CD4-positive, CD25-positive, alpha-beta regulatory T cell (primary cell): ENCODE results near the gene GPATCH1. TPM values are rescaled to one million over a fixed set of nuclear protein-coding genes. Genes with fewer than 3 reads are reported as not detected.
"Not testable (repeated sequence)": the region's sequence is repeated elsewhere in the genome, so short reads cannot be mapped to it uniquely, and the experiment has no call there.

Experiments
- ATAC-seq, 2 donors: fragments of 150-1000 bp; cut with Tn5 transposase; one replicate each; pipeline ENCODE4 v1.10.0; 2021; ENCODE audit warnings: low read depth in 2 of 2, moderate number of reproducible peaks in 2 of 2, moderate library complexity in 1 of 2
- DNase-seq, 3 donors: peaks; one replicate each; pipeline versions ENCODE4 v3.0.0 to v3.0.0-alpha.2; 2012 to 2022; ENCODE audit warnings: mixed read lengths in 1 of 3
- H3K27ac ChIP-seq: one replicate; pipeline ENCODE4 v1.7.0; 2013; ENCODE audit warnings: mild to moderate bottlenecking, low read length; ENCODE audit not compliant: insufficient read depth, poor library complexity, severe bottlenecking
- H3K27me3 ChIP-seq: one replicate; pipeline ENCODE4 v1.7.0; 2013; ENCODE audit warnings: low read length; ENCODE audit not compliant: control insufficient read depth, insufficient read depth
- H3K36me3 ChIP-seq: one replicate; pipeline ENCODE4 v1.7.0; 2013; ENCODE audit warnings: mild to moderate bottlenecking, low read length, moderate library complexity; ENCODE audit not compliant: control insufficient read depth, insufficient read depth
- H3K4me1 ChIP-seq: 2 replicates; pipeline ENCODE4 v1.7.0; 2013; ENCODE audit warnings: mild to moderate bottlenecking, low read length; ENCODE audit not compliant: insufficient read depth, control insufficient read depth, poor library complexity, severe bottlenecking
- H3K4me3 ChIP-seq: one replicate; pipeline ENCODE4 v1.7.0; 2013; ENCODE audit warnings: low read depth, mild to moderate bottlenecking, low read length, moderate library complexity
- H3K9me3 ChIP-seq, 2 experiments: 1 replicate in 1 of 2; 2 replicates in 1 of 2; pipeline ENCODE4 v1.7.0; 2013; ENCODE audit warnings: low read length in 2 of 2, mild to moderate bottlenecking in 1 of 2, moderate library complexity in 1 of 2; ENCODE audit not compliant: control insufficient read depth in 2 of 2
- H3K27ac Mint-ChIP-seq, 3 donors: one replicate each; pipeline ENCODE4 v1.8.0; 2020 to 2022; ENCODE audit warnings: mild to moderate bottlenecking in 3 of 3, mixed read lengths in 3 of 3, moderate library complexity in 2 of 3
- H3K27me3 Mint-ChIP-seq: one replicate; pipeline ENCODE4 v1.8.0; 2022; ENCODE audit warnings: mild to moderate bottlenecking, mixed read lengths
- H3K36me3 Mint-ChIP-seq: one replicate; pipeline ENCODE4 v1.8.0; 2020; ENCODE audit warnings: mixed read lengths
- H3K4me1 Mint-ChIP-seq, 4 donors: one replicate each; pipeline ENCODE4 v1.8.0; 2020 to 2022; ENCODE audit warnings: mixed read lengths in 4 of 4, mild to moderate bottlenecking in 1 of 4
- H3K4me3 Mint-ChIP-seq, 4 donors: one replicate each; pipeline ENCODE4 v1.8.0; 2020 to 2022; ENCODE audit warnings: mild to moderate bottlenecking in 4 of 4, mixed read lengths in 4 of 4, moderate library complexity in 3 of 4
- H3K9me3 Mint-ChIP-seq, 7 donors: one replicate each; pipeline ENCODE4 v1.8.0; 2020 to 2022; ENCODE audit warnings: mixed read lengths in 7 of 7, mild to moderate bottlenecking in 3 of 7, moderate library complexity in 2 of 7
- polyA plus RNA-seq, 4 donors: library from polyadenylated mRNA; unstranded; fragments of 300-500 nt; fragmentation: Illumina TruSeq; gene quantifications; one replicate each; pipeline ENCODE4 v1.2.3, GENCODE V29; 2021
- total RNA-seq: library from RNA; stranded (reverse); gene quantifications from one replicate; pipeline ENCODE4 v1.2.3, GENCODE V29; 2022

Gene GPATCH1
- total and polyA plus RNA-seq, 5 donors from 2014 or later: 3.9 to 9.6 (median 5.0) TPM

DNA sequence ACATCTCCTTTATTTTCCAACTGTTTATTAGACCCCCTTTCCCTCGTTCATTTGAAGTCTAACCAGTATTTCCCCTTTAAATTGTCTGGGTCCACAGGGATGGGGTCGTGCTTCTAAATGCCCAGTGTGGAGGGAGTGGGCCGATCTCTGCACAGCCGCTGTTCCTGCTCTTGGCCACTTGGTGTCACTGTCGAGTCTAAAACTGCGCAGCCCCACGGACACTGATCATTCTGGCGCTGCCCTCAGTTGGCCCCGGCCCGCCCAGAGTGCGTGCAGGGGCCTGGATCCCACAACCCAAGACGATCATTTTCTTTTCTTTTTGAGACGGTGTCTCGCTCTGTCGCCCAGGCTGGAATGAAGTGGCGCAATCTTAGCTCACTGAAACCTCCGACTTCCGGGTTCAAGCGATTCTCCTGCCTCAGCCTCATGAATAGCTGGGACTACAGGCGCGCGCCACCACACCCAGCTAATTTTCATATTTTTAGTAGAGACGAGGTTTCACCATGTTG is 63.0 kb downstream of the GPATCH1 start:
- no peaks in the 10 kb centered on the region for H3K9me3 ChIP-seq
- H3K4me1 ChIP-seq: no peaks in the 10 kb centered on the region
- Mint-ChIP-seq H3K27ac (peak overlapping the region in 2 of 3 donors; percentile 5 to 72), H3K4me1 (peaks cover 0 to 11% (median 3%) of the 10 kb centered on the region in 4 donors), H3K9me3 (peaks cover 0 to 1% (median 0%) of the 10 kb centered on the region in 7 donors), H3K4me3 (peak overlapping the region in 2 of 4 donors; percentile 12 to 21), H3K36me3 (no peaks in the 10 kb centered on the region), H3K27me3 (peaks cover 15% of the 10 kb centered on the region)
- H3K27me3 ChIP-seq: no peaks in the 10 kb centered on the region
- no peaks in the 10 kb centered on the region for H3K36me3 ChIP-seq
- peak; percentile 87 to 89 for ATAC-seq
- H3K4me3 ChIP-seq: no peak overlapping the region
- DNase-seq: peak; percentile 41 to 62 (median 62)
- H3K27ac ChIP-seq: no peak overlapping the region

- Mint-ChIP-seq H3K4me3 (no peak overlapping the region), H3K27me3 (peaks cover 15% of the 10 kb centered on the region), H3K9me3 (no peaks in the 10 kb centered on the region), H3K36me3 (no peaks in the 10 kb centered on the region), H3K27ac (no peak overlapping the region), H3K4me1 (peaks cover 0 to 11% (median 3%) of the 10 kb centered on the region in 4 donors)
- ATAC-seq (no peak), DNase-seq (no peak)
- Histone ChIP-seq H3K4me3 (no peak overlapping the region), H3K27ac (no peak overlapping the region), H3K4me1 (no peaks in the 10 kb centered on the region), H3K27me3 (no peaks in the 10 kb centered on the region), H3K36me3 (no peaks in the 10 kb centered on the region), H3K9me3 (no peaks in the 10 kb centered on the region)
These were observed 65.2 kb downstream of the GPATCH1 start for GRCh38 chr19:33146209-33146608.

DNA sequence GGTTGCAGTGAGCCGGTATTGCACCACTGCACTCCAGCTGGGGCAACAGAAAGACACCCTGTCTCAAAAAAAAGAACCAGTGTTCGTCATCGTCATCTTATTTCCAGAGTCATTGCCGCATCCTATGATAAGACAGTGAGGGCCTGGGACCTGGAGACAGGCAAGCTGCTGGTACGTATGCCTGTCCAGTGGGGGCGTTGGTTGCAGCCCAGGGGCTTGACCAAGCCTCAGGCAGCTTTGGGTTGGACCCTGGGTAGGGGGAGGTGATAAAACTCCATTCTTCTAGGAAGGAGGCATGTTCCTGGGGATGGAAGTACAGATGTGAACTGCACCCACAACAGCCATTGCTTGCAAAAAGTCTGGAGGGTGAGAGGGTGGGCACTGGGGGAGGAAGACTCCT is 66.6 kb downstream of the GPATCH1 start:
- Histone ChIP-seq H3K27me3 (no peaks in the 10 kb centered on the region), H3K4me3 (no peak overlapping the region), H3K27ac (no peak overlapping the region), H3K36me3 (no peaks in the 10 kb centered on the region), H3K4me1 (no peaks in the 10 kb centered on the region), H3K9me3 (no peaks in the 10 kb centered on the region)
- H3K9me3 Mint-ChIP-seq: no peaks in the 10 kb centered on the region
- no peak overlapping the region for H3K4me3 Mint-ChIP-seq
- H3K27ac Mint-ChIP-seq: no peak overlapping the region
- peaks cover 0 to 11% (median 3%) of the 10 kb centered on the region in 4 donors for H3K4me1 Mint-ChIP-seq
- DNase-seq (no peak), ATAC-seq (no peak)
- H3K36me3 Mint-ChIP-seq: no peaks in the 10 kb centered on the region
- peaks cover 14% of the 10 kb centered on the region for H3K27me3 Mint-ChIP-seq

DNA sequence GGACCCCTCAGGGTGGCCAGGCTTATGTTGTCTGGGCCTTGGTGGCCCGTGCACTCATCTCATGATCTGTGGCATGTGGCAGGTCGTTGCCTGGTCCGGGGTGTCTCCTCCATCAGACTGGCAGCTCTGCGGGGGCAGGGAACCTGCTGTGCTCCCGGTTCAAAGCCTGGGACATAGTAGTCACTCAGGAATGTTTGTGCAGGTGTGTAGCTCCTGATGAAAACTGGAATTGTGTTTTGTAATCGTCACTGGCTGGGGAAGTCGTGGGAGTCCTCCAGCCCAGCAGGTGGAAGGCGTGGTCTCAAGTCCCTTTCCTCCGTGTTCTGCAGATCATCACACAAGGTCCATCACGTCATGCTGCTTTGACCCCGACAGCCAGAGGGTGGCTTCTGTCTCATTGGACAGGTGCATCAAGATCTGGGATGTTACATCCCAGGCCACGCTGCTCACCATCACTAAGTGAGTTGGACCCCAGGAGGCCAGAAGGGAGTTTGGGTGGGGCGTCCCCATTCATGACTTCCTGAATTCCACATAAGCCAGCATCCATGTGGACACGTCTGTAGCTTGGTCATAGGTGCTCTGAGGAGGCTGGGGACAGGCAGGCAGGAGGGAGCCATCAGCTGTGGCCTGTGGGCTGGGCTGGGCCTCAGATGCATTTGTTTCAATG is 70.0 kb downstream of the GPATCH1 start:
- Mint-ChIP-seq H3K4me1 (peaks cover 0 to 6% (median 0%) of the 10 kb centered on the region in 4 donors), H3K27ac (no peak overlapping the region), H3K27me3 (peaks cover 10% of the 10 kb centered on the region), H3K9me3 (no peaks in the 10 kb centered on the region), H3K36me3 (no peaks in the 10 kb centered on the region), H3K4me3 (no peak overlapping the region)
- no peak for DNase-seq
- no peak for ATAC-seq
- Histone ChIP-seq H3K9me3 (no peaks in the 10 kb centered on the region), H3K36me3 (no peaks in the 10 kb centered on the region), H3K4me1 (no peaks in the 10 kb centered on the region), H3K4me3 (no peak overlapping the region), H3K27ac (no peak overlapping the region), H3K27me3 (no peaks in the 10 kb centered on the region)

GRCh38 chr19:33152176-33152575 is 71.2 kb downstream of the GPATCH1 start:
- Histone ChIP-seq H3K27ac (no peak overlapping the region), H3K27me3 (no peaks in the 10 kb centered on the region), H3K36me3 (no peaks in the 10 kb centered on the region), H3K9me3 (no peaks in the 10 kb centered on the region), H3K4me3 (no peak overlapping the region), H3K4me1 (no peaks in the 10 kb centered on the region)
- Mint-ChIP-seq H3K9me3 (no peaks in the 10 kb centered on the region), H3K27ac (no peak overlapping the region), H3K4me1 (no peaks in the 10 kb centered on the region), H3K4me3 (no peak overlapping the region), H3K36me3 (no peaks in the 10 kb centered on the region), H3K27me3 (peaks cover 4% of the 10 kb centered on the region)
- ATAC-seq (no peak), DNase-seq (no peak)

DNA sequence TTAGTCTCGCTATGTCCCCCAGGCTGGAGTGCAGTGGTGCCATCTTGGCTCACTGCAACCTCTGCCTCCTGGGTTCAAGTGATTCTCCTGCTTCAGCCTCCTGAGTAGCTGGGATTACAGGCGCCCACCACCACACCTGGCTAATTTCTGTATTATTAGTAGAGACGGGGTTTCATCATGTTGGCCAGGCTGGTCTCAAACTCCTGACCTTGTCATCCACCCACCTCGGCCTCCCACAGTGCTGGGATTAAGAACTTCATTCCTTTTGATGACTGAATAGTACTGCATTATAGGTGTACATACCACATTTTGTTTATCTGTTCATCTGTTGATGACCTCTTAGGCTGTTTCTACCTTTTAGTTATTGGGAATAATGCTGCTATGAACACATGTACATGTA is 71.6 kb downstream of the GPATCH1 start:
- ATAC-seq, DNase-seq, H3K27ac Mint-ChIP-seq: not testable (repeated sequence)

DNA sequence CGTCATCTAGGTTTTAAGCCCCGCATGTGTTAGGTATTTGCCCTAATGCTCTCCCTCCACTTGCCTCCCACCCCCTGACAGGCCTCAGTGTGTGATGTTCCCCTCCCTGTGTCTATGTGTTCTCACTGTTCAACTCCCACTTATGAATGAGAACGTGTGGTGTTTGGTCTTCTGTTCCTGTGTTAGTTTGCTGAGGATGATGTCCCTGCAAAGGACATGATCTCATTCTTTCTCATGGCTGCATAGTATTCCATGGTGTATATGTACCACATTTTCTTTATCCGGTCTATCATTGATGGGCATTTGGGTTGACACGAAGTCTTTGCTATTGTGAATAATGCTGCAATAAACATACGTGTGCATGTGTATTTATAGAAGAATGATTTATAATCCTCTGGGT is 73.3 kb downstream of the GPATCH1 start:
- not testable (repeated sequence) for ATAC-seq, H3K27ac ChIP-seq, H3K4me1 ChIP-seq, H3K27me3 ChIP-seq, H3K36me3 Mint-ChIP-seq, DNase-seq, H3K4me1 Mint-ChIP-seq, H3K9me3 ChIP-seq, H3K36me3 ChIP-seq, H3K27me3 Mint-ChIP-seq, H3K9me3 Mint-ChIP-seq, H3K4me3 ChIP-seq, H3K27ac Mint-ChIP-seq
- H3K4me3 Mint-ChIP-seq: peak overlapping the region in 1 of 4 donors; percentile 7

More for the DNA sequence above, 71.6 kb downstream of the GPATCH1 start:
- not testable (repeated sequence) for H3K4me3 Mint-ChIP-seq, H3K36me3 Mint-ChIP-seq, H3K9me3 Mint-ChIP-seq, H3K9me3 ChIP-seq, H3K4me3 ChIP-seq, H3K27ac ChIP-seq, H3K4me1 Mint-ChIP-seq, H3K27me3 ChIP-seq, H3K27me3 Mint-ChIP-seq, H3K36me3 ChIP-seq, H3K4me1 ChIP-seq

DNA sequence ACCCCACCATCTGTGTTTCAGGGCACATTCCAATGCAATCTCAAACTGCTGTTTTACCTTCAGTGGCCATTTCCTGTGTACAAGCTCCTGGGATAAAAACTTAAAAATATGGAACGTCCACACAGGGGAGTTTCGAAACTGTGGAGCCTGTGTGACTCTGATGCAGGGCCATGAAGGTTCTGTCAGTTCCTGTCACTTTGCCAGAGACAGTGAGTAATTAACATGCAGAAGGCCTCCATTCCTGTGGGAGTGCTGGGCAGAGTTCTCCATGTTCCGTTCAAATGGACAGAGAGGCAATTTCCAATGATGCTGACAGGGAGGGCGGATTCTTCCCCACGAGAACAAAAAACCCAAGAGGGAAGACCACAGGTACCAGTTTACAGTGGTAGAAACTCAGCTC is 75.4 kb downstream of the GPATCH1 start:
- no peak overlapping the region for H3K4me3 ChIP-seq
- Mint-ChIP-seq H3K9me3 (no peaks in the 10 kb centered on the region), H3K4me3 (no peak overlapping the region), H3K4me1 (peaks cover 6 to 29% (median 16%) of the 10 kb centered on the region in 4 donors), H3K27ac (no peak overlapping the region), H3K27me3 (peaks cover 4% of the 10 kb centered on the region), H3K36me3 (no peaks in the 10 kb centered on the region)
- no peak overlapping the region for H3K27ac ChIP-seq
- ATAC-seq: no peak
- no peak for DNase-seq
- H3K9me3 ChIP-seq: no peaks in the 10 kb centered on the region
- H3K36me3 ChIP-seq: no peaks in the 10 kb centered on the region
- peaks cover 21% of the 10 kb centered on the region for H3K4me1 ChIP-seq
- no peaks in the 10 kb centered on the region for H3K27me3 ChIP-seq
